ENCODE measurements around the gene CLEC5A. TPM values are rescaled to one million over a fixed set of nuclear protein-coding genes. Genes with fewer than 3 reads are reported as not detected.

CLEC5A gene
- total and polyA plus RNA-seq, 2 of the 8 experiments (the other 6 are each of a cell fraction or from before 2014, with no cell fraction given): not detected

DNA sequence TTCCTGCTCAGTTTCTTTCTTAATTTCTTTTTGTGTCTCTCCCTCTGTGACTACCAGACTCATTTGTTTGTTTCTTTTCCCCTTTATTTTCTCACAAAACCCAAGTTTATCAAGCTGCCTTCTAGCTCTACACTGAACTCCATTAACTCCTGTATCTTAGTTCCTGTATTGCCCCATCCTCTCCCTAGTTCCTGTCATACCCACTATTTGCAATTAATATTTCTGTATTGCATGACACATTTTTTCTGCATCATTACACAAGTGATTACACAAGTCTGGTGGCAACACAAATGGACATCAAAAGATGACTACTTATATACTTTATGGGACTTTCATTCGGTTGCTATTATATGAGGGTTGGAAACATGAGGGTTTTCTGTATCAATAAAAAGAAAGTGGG lies 57.5 kb downstream of the CLEC5A start:
- no peak overlapping the region for H4K8ac ChIP-seq (ENCODE audit: extremely low read depth, insufficient read depth, low read length)
- no peak overlapping the region for H3K4ac ChIP-seq (replicated peaks; ENCODE audit: insufficient read length, low read depth, low read length)
- no peak overlapping the region for H2BK120ac ChIP-seq (replicated peaks; ENCODE audit: low read depth, low read length)
- H2BK12ac ChIP-seq (ENCODE audit: low read depth, low read length): no peak overlapping the region
- no peak overlapping the region for H3K18ac ChIP-seq (ENCODE audit: extremely low read depth, low read length)
- H3K79me2 ChIP-seq (ENCODE audit: control insufficient read depth in 1 of 2, insufficient read depth in 2 of 2, low read length in 2 of 2): no peaks in the 10 kb centered on the region
- no peak for TF ChIP-seq POU5F1 (IDR thresholded peaks at IDR 0.05; ENCODE audit: low read depth, low read length)
- TF ChIP-seq EGR1 (IDR thresholded peaks at IDR 0.05; ENCODE audit: borderline replicate concordance, low read depth, low read length): no peak
- no peak for TF ChIP-seq TBP (IDR thresholded peaks at IDR 0.05; ENCODE audit: low read depth, low read length)
- TF ChIP-seq NRF1 (IDR thresholded peaks at IDR 0.05; ENCODE audit: low read depth, low read length): no peak
- TF ChIP-seq, protein P1, sequence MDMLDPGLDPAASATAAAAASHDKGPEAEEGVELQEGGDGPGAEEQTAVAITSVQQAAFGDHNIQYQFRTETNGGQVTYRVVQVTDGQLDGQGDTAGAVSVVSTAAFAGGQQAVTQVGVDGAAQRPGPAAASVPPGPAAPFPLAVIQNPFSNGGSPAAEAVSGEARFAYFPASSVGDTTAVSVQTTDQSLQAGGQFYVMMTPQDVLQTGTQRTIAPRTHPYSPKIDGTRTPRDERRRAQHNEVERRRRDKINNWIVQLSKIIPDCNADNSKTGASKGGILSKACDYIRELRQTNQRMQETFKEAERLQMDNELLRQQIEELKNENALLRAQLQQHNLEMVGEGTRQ (IDR thresholded peaks at IDR 0.05; ENCODE audit: low read length): no peak
- no peak for TF ChIP-seq SP1 (IDR thresholded peaks at IDR 0.05; ENCODE audit: low read depth, low read length)
- no peak for TF ChIP-seq RXRA (IDR thresholded peaks at IDR 0.05; ENCODE audit: insufficient read depth, low read depth, low read length)
- no peak for TF ChIP-seq SAP30 (IDR thresholded peaks at IDR 0.05; ENCODE audit: insufficient read depth, insufficient replicate concordance, low read length)
- no peak overlapping the region for H3K4me3 ChIP-seq (ENCODE audit: extremely low read depth in 1 of 4, insufficient read depth in 2 of 4, low read depth in 3 of 4, low read length in 4 of 4)
- H3K56ac ChIP-seq (replicated peaks; ENCODE audit: insufficient read length, low read depth, low read length): no peak overlapping the region
- CTCF ChIA-PET (ENCODE audit: partially characterized antibody): interaction anchor here (0.6 to 1.0 kb wide), 2 partner anchors 16 to 977 kb away, joined by 3 read pairs; no protein-coding TSS in a partner anchor
- no peaks in the 10 kb centered on the region for H3K27me3 ChIP-seq (replicated peaks in 1 of 4; ENCODE audit: control insufficient read depth in 3 of 4, extremely low read depth in 1 of 4, insufficient read depth in 3 of 4, low read length in 3 of 4)
- no peak overlapping the region for H3K27ac ChIP-seq (ENCODE audit: low read depth, low read length)
- H3K9ac ChIP-seq (replicated peaks in 1 of 4; ENCODE audit: extremely low read depth in 1 of 4, low read depth in 3 of 4, low read length in 3 of 4): no peak overlapping the region
- no peaks in the 10 kb centered on the region for H3K36me3 ChIP-seq (ENCODE audit: control insufficient read depth in 2 of 4, insufficient read depth in 4 of 4, low read length in 3 of 4)
- H3K9me3 ChIP-seq (ENCODE audit: insufficient read depth in 2 of 2, low read depth in 1 of 2, low read length in 1 of 2): no peaks in the 10 kb centered on the region
- DNase-seq (ENCODE audit: low read depth in 1 of 2, low spot score in 2 of 2) (no peak), FAIRE-seq (no peak)
- H3K79me1 ChIP-seq (ENCODE audit: low read depth, low read length): no peaks in the 10 kb centered on the region
- no peaks in the 10 kb centered on the region for H4K20me1 ChIP-seq (replicated peaks in 1 of 2; ENCODE audit: control insufficient read depth in 1 of 2, insufficient read depth in 2 of 2, low read length in 2 of 2)
- 88% methylated on average over 1 of the region's 1 CpG; no CpG with 5 or more reads in 1 of the 2 experiments for WGBS, 2 experiments (ENCODE audit: extremely low coverage in 1 of 2, insufficient coverage in 1 of 2, insufficient read length in 1 of 2, insufficient replicate concordance in 2 of 2, low coverage in 1 of 2, low lambda C conversion rate in 2 of 2, missing lambda C conversion rate in 1 of 2)
- POLR2A ChIA-PET (ENCODE audit: partially characterized antibody): no interaction called here
- no peak overlapping the region for H2BK5ac ChIP-seq (ENCODE audit: low read depth, low read length)
- H3K23ac ChIP-seq (ENCODE audit: insufficient read length): no peak overlapping the region
- H4K5ac ChIP-seq (ENCODE audit: insufficient read length, low read depth, low read length): no peak overlapping the region
- H2AK5ac ChIP-seq (ENCODE audit: low read depth, low read length): no peak overlapping the region
- no peak overlapping the region for H3K14ac ChIP-seq (ENCODE audit: insufficient read length)
- H3K4me1 ChIP-seq (replicated peaks in 1 of 4; ENCODE audit: control insufficient read depth in 3 of 4, insufficient read depth in 4 of 4, low read length in 3 of 4): no peaks in the 10 kb centered on the region
- no peak overlapping the region for H3K4me2 ChIP-seq (ENCODE audit: insufficient read depth in 1 of 2, low read depth in 2 of 2, low read length in 2 of 2)
- no peak overlapping the region for H4K91ac ChIP-seq (replicated peaks; ENCODE audit: insufficient read length, low read length)
- no peak overlapping the region for H2BK15ac ChIP-seq (ENCODE audit: low read length)
- H2BK20ac ChIP-seq (ENCODE audit: low read length): no peak overlapping the region
- H2AFZ ChIP-seq (ENCODE audit: low read length): no peak overlapping the region
- H3K23me2 ChIP-seq (ENCODE audit: low read depth, low read length): no peaks in the 10 kb centered on the region
